ENCODE results near the gene MEGF6. TPM values are rescaled to one million over a fixed set of nuclear protein-coding genes. Genes with fewer than 3 reads are reported as not detected.

The MEGF6 gene
- total RNA-seq, 1 experiment from 2014 or later = 21.3 TPM

- no peak overlapping the region for H4K5ac ChIP-seq (ENCODE audit: insufficient read length, low read depth, low read length)
- no peaks in the 10 kb centered on the region for H3K23me2 ChIP-seq (ENCODE audit: insufficient read length, low read depth, low read length, poor library complexity, severe bottlenecking)
- no peak overlapping the region for H2AK5ac ChIP-seq (ENCODE audit: insufficient read length, low read length)
- H2BK5ac ChIP-seq (ENCODE audit: insufficient read length, low read length) = no peak overlapping the region
- no peaks in the 10 kb centered on the region for H3K4me1 ChIP-seq (ENCODE audit: insufficient read depth, low read length)
- H2BK12ac ChIP-seq (ENCODE audit: insufficient read length, low read depth, low read length) = no peak overlapping the region
- Mint-ChIP-seq H3K9me3 (no peaks in the 10 kb centered on the region), H3K36me3 (ENCODE audit: insufficient read depth in 1 of 3, low read depth in 3 of 3) (peaks cover 6 to 62% (median 48%) of the 10 kb centered on the region in 3 experiments; a peak in 6 of 7 replicates), H3K27me3 (ENCODE audit: low read depth) (no peaks in the 10 kb centered on the region), H3K27ac (no peak overlapping the region), H3K4me1 (no peaks in the 10 kb centered on the region), H3K4me3 (no peak overlapping the region)
- no peaks in the 10 kb centered on the region for H3K79me2 ChIP-seq (ENCODE audit: insufficient read depth, low read length)
- no CpG with 5 or more reads among the region's 12 CpGs for WGBS (ENCODE audit: extremely low coverage, insufficient read length, low lambda C conversion rate)
- H2AFZ ChIP-seq (ENCODE audit: low read length) = no peak overlapping the region
- no peaks in the 10 kb centered on the region for H3K9me3 ChIP-seq (ENCODE audit: control insufficient read depth, low read depth, low read length)
- H3K4me2 ChIP-seq (ENCODE audit: insufficient read depth, insufficient read length, low read length) = no peak overlapping the region
- no peaks in the 10 kb centered on the region for H3K79me1 ChIP-seq (ENCODE audit: insufficient read depth, low read depth, low read length, poor library complexity, severe bottlenecking)
- H3K14ac ChIP-seq (ENCODE audit: insufficient read depth, low read length) = no peak overlapping the region
- no peaks in the 10 kb centered on the region for H3K27me3 ChIP-seq (ENCODE audit: insufficient read depth, low read length)
- H2BK20ac ChIP-seq (ENCODE audit: low read depth, low read length, poor library complexity, severe bottlenecking) = no peak overlapping the region
- H3K23ac ChIP-seq (ENCODE audit: insufficient read length, low read depth, low read length) = no peak overlapping the region
- DNase-seq = no peak
- H3K18ac ChIP-seq (ENCODE audit: insufficient read length, low read depth, low read length) = no peak overlapping the region
- H3K27ac ChIP-seq (ENCODE audit: insufficient read length, low read depth, low read length) = no peak overlapping the region
- no peak overlapping the region for H4K91ac ChIP-seq (ENCODE audit: insufficient read length, low read depth, low read length)
- no peak overlapping the region for H3T11ph ChIP-seq (ENCODE audit: low read length)
- H4K20me1 ChIP-seq (ENCODE audit: control insufficient read depth, insufficient read depth, insufficient read length) = no peaks in the 10 kb centered on the region
- no peak overlapping the region for H3K4ac ChIP-seq (ENCODE audit: low read depth, low read length)
- H3K56ac ChIP-seq (ENCODE audit: insufficient read length, low read depth, low read length) = no peak overlapping the region
- TF ChIP-seq CTCF (conservative IDR thresholded peaks at IDR 0.05) = no peak
- no peak overlapping the region for H2BK120ac ChIP-seq (ENCODE audit: low read depth, low read length, poor library complexity, severe bottlenecking)
- H2BK15ac ChIP-seq (ENCODE audit: low read depth, low read length) = no peak overlapping the region
- no peak overlapping the region for H3K9ac ChIP-seq (ENCODE audit: extremely low read depth, insufficient read length, low read length)
- no peak overlapping the region for H4K8ac ChIP-seq (replicated peaks; ENCODE audit: insufficient read length, low read depth, low read length)
Measured at GRCh38 chr1:3638027-3638426, 26.7 kb upstream of the MEGF6 start.
